HG02678 (cell line): ENCODE results near the gene SDK1.

Experiments used
- ATAC-seq: cut with Tn5 transposase; IDR thresholded peaks from one replicate; pipeline ENCODE4 v1.9.1; 2021; ENCODE audit warnings: mild to moderate bottlenecking, moderate library complexity; ENCODE audit not compliant: unreplicated experiment

The SDK1 gene

DNA sequence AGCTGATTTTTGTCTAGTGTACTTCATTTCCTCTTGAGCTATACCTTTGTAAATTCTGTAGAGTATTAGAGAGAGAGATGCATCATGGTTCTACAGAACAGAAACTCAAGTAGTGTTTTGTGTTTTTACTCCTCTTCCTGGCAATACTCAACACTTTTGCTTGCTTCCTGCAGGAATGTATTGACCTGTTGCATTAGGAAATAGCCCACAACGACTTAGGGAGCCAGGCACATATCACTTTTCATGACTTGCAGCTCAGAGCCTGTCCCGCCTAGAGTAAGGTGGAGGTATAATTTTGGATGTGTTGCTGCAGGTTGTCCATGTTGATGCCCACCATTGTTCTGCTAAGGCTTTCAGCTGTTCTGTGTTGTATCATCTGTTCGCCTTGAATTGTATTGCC, 216.3 kb downstream of the SDK1 start:
- no peak for ATAC-seq

DNA sequence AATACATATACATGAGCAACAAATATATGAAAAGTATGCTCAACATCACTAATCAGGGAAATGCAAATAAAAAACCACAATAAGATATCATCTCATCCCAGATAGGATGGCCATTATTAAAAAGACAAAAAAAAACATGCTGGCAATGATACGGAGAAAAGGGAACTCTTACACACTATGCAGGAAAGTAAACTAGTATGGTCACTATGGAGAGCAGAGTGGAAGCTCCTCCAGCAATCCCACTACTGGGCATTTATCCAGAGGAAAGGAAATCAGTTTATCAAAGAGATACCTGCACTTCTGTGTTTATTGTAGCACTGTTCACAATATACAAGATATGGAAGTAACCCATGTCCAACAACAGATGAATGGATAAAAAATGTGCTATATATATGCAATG, 217.5 kb downstream of the SDK1 start:
- no peak for ATAC-seq

DNA sequence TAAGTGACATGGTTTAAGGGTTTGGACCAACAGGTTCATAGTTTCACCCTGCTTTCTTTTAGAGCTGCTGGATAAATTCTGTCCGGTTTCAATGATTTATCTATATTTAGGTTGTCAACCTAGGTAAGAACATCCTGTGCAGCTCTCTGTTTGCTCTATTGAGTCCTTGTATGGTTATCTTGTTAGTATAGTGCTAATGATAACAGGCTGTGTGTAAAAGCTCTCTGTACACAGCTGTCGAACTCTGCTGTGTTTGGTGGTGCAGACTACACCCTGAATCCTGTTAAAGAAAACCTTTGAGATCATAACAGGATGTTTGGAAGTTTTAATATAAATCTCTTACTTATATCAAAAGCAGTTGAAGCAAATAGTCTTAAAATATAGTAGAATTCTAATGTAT, 219.2 kb downstream of the SDK1 start:
- ATAC-seq, result no peak

GRCh38 chr7:3527496-3528124, 226.6 kb downstream of the SDK1 start:
- no peak for ATAC-seq

- ATAC-seq, result no peak
Observed at GRCh38 chr7:3533040-3533439, 232.0 kb downstream of the SDK1 start.

GRCh38 chr7:3537210-3537875, 236.3 kb downstream of the SDK1 start:
- ATAC-seq, result no peak

DNA sequence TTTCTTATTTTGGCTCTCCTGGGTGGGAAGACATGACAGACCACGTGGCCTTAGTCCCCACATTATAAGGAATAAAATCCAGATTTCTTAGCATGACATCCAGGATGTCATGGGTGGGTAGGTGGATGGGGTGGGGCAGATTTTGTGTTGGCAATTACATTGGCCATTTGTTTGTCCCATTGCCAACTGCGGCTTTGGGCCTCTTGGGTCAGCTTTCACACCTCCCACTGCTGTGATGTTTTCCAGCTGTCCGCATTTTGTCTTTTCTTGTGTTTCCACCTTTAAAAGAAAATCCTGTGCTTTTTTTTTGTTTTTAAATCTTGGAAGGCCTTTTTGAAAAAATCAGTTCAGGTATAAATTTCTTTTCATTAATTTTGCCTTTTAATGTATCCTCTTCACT, 237.0 kb downstream of the SDK1 start:
- ATAC-seq, result no peak

DNA sequence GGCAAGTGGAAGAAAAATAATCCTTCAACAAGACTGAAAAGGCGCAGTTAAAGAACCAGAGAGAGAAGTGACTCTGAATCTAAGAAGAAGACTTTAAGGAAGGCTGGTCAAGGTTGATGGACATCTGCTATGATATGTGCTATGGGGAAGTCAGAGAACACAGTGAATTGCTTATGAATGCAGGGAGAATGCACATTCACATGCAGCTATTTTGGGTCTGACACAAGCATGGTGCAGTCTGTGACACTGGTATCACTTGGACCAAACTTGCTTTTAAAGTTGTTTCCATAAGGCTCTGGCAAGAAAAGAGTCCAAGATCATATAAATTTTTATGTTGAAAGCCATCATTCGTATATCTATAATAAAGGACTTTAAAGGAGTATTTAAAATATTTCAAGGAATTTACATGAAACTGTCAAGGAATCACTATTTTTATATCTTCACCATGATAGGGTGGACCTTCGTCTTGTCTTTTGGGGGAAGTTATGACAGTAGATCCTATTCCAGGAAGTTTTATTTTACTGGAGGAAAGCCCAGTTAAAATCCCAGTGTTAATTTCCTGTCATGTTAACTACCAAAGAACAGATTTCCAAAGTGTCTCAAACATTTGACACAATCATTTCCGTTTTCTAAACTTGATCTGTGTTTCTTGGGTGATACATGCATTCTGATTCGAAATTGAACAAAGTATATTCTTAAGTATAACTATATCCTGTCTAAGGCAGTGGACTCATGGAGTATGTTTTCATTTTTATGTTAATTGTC, 239.6 kb downstream of the SDK1 start:
- ATAC-seq, result no peak

GRCh38 chr7:3544202-3544601, 243.2 kb downstream of the SDK1 start:
- no peak for ATAC-seq

- no peak for ATAC-seq
Observed at GRCh38 chr7:3548815-3549214, 247.8 kb downstream of the SDK1 start.

GRCh38 chr7:3549601-3550000, 248.5 kb downstream of the SDK1 start:
- ATAC-seq, result no peak

DNA sequence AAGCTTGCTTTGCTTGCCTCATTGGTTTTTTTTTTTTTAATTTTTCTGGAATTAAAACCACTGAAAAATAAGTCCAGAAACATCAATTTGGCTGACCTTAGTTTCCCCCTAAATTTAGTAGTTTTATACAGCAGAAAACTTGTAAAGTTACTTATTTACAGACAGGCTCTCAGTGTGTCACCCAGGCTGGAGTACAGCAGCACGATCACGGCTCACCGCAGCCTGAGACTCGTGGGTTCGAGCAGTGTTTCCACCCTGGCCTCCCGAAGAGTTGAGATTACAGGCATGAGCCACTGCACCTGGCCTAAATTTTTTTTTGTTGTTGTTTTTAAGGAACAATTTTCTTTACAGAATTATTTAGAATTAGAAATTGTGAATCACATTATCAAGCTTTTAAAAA, 250.5 kb downstream of the SDK1 start:
- ATAC-seq, result no peak

- ATAC-seq, result no peak
Observed at GRCh38 chr7:3552499-3552898, 251.4 kb downstream of the SDK1 start.

DNA sequence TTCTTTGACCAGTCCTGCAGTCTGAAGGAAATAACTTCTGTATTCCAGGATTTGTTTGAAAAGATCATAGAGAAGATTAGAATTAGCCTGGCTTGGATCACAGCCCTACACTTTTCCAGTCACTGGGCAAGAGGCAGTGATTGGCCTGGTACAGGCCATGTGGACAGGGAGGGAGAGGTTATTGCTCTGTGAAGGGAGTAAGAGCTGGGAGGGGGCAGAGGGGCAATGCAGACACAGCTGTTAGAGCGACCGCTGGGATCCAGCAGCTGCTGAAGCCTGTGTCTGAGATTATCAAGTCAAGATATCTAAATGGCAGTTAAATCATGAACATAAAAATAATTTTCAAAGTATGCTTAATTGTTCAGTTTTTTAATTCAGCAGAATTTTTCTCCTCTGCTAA, 257.3 kb downstream of the SDK1 start:
- no peak for ATAC-seq

GRCh38 chr7:3559278-3559677, 258.2 kb downstream of the SDK1 start:
- no peak for ATAC-seq

DNA sequence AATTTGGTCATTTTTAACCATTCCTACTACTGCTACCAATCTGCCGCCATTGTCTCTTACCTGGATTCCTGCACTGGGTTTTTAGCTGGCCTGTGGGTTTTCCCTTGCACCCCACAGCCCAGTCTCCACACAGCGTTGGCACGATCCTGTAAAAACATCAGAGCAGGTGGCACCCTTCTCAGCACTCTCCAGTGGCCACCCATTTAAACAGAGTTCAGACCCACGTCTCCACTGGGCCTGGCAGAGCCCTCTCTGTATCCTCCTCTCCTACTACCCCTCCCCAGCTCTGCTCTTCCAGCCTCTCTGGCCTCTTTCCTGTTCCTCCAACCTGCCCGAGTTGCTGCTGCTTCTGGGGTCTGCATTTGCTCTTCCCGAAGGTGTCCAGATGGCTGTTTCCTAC, 259.4 kb downstream of the SDK1 start:
- ATAC-seq, result no peak

GRCh38 chr7:3561932-3562331, 260.9 kb downstream of the SDK1 start:
- no peak for ATAC-seq

DNA sequence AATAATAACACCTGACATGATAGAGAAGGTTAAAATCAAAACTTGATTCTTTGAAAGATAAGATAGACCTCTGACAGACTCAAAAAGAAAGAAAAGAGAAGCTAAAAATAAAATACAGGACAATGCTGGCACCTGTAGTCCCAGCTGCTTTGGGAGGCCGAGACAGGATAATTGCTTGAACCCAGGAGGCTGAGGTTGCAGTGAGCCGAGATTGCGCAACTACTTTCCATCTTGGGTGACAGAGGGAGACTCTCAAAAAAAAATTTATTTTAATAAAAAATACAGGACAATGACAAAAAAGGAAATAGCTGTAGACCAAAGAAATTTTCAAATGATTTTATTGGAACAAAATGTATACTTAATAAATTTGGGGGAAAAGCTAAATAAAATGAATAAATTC, 263.2 kb downstream of the SDK1 start:
- no peak for ATAC-seq

DNA sequence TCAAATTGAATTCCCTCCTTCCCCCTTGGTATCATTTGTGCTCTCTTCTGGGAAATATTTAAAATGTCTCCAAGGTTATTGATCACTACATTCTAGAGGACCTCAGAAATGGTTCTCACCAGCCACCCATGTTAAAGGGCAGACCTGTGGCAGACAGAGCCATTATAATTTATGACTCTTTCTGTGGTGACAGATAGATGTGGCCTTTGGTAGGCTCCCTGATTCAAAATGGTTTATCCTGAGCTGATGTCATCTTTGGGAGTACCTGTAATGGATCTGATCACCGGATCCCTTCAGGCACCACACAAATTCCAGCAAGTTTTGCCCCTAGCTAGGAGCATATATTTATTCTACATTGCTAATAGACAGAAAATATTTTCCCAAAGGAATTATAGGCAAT, 267.5 kb downstream of the SDK1 start:
- no peak for ATAC-seq

DNA sequence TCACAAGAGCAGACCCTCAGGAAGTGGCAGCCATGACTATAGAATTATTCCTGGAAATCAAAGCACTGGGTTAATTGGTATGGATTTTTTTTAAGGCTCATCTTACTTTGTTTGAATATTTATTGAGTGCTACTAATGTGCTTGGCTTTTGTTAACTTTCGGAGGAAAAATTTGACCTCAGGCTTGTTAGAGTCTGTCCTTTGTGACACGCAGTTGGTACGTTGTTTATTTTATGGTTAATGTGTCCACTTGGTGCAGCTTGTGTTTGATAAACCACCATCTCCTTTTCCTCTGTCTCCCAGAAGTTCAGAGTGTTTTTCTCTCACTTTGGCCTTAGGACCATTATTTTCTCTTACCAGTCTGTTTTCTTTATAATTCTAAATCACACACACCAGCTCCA, 268.6 kb downstream of the SDK1 start:
- ATAC-seq, result no peak

- no peak for ATAC-seq
Observed at GRCh38 chr7:3573151-3573550, 272.1 kb downstream of the SDK1 start.

DNA sequence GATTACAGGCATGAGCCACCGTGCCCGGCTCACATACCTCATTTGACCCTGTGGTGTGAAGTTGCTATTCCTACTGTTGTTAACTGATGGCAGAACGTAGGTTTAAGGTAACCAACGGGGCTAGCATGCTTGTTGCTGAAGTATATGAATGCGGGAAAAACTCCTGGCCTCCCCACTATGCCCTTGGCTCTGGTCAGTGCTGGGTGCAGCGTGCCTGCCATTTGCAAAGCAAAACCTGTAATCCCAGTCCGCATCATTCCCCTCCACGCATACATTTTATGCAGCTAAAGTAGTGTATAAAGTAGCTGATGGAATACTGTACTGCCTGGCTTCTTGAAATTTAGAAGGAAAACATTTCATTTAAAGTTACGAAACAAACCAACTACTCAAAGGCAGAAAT, 273.3 kb downstream of the SDK1 start:
- no peak for ATAC-seq
